ES-I3 (cell line): ENCODE measurements around the gene CYP19A1.

Experiments used
- H3K36me3 ChIP-seq: 2 replicates; pipeline ENCODE4 v1.6.1; 2013; ENCODE audit warnings: mild to moderate bottlenecking, low read length, control low read depth, moderate library complexity; ENCODE audit not compliant: insufficient read depth
- H3K4me1 ChIP-seq: 2 replicates; pipeline ENCODE4 v1.6.1; 2013; ENCODE audit warnings: mild to moderate bottlenecking, control low read depth, low read length; ENCODE audit not compliant: insufficient read depth
- H3K9ac ChIP-seq: 2 replicates; pipeline ENCODE4 v1.6.1; 2013; ENCODE audit warnings: low read depth, mild to moderate bottlenecking, low read length, moderate library complexity
- H3K9me3 ChIP-seq: 2 replicates; pipeline ENCODE4 v1.6.1; 2013; ENCODE audit warnings: mild to moderate bottlenecking, low read length, moderate library complexity; ENCODE audit not compliant: control insufficient read depth, insufficient read depth

The CYP19A1 gene

GRCh38 chr15:51227940-51228732, 110.3 kb downstream of the CYP19A1 start:
- Histone ChIP-seq H3K9me3 (no peaks in the 10 kb centered on the region), H3K36me3 (no peaks in the 10 kb centered on the region), H3K9ac (no peak overlapping the region), H3K4me1 (peaks cover 18% of the 10 kb centered on the region)

GRCh38 chr15:51226576-51227210, 111.7 kb downstream of the CYP19A1 start:
- Histone ChIP-seq H3K36me3 (no peaks in the 10 kb centered on the region), H3K4me1 (peaks cover 18% of the 10 kb centered on the region)

GRCh38 chr15:51224428-51224827, 114.0 kb downstream of the CYP19A1 start:
- Histone ChIP-seq H3K9ac (no peak overlapping the region), H3K9me3 (no peaks in the 10 kb centered on the region), H3K36me3 (no peaks in the 10 kb centered on the region), H3K4me1 (peaks cover 18% of the 10 kb centered on the region)

More at GRCh38 chr15:51226576-51227210, 111.7 kb downstream of the CYP19A1 start:
- H3K9me3 ChIP-seq = no peaks in the 10 kb centered on the region
- H3K9ac ChIP-seq = no peak overlapping the region

DNA sequence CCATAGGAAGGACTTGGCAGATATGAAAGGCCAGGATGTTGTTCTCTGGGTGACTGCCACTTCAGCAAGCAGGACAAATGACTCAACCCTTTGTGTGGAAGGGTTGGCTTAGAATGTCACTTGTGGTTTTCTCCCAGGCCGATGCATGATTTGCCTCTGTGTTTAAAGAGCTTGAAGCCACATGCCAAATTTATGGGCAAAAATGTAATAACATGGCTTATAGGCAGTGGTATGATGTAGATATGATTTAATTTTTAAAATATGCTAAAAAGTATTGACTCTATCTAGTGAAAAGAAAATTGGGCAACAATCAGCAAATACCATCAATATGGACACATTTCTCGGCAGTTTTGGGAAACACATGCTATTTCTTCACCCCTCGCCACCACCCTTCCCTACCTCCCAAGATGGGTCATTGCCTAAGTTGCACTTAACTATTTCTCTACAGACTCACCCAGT, 114.6 kb downstream of the CYP19A1 start:
- Histone ChIP-seq H3K9ac (no peak overlapping the region), H3K9me3 (no peaks in the 10 kb centered on the region), H3K4me1 (peaks cover 17% of the 10 kb centered on the region), H3K36me3 (no peaks in the 10 kb centered on the region)

DNA sequence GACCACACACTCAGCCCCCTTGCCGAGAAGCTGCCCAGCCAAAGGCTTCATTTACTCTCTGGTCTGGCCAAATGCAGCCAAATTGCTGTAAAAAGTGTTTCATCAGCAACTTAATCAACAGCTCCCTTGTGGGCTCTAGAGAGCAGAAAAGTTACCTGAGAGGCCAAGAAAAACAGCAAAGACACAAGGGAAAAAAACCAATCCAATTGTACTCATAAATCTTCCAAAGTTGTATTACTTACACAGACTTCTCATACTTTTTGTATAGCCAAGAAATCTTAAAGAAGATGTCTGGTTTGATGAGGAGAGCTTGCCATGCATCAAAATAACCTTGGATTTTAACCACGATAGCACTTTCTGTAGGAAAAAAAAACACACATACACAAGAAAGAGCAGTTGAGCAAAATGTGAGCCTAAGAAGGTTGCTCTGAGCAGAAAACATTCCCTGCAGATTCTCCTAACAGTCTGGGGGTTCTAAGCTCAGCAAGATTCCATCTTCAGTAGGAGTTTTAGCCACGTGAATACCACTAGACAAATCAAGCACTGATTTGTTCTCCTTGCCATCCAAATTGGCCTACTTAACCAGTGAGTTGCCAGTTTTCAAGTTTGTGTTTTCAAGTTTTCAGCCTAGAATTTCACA, 120.0 kb downstream of the CYP19A1 start:
- Histone ChIP-seq H3K4me1 (peaks cover under 1% of the 10 kb centered on the region; the same call in 1 of the 2 replicates), H3K9me3 (no peaks in the 10 kb centered on the region), H3K9ac (no peak overlapping the region), H3K36me3 (no peaks in the 10 kb centered on the region)

DNA sequence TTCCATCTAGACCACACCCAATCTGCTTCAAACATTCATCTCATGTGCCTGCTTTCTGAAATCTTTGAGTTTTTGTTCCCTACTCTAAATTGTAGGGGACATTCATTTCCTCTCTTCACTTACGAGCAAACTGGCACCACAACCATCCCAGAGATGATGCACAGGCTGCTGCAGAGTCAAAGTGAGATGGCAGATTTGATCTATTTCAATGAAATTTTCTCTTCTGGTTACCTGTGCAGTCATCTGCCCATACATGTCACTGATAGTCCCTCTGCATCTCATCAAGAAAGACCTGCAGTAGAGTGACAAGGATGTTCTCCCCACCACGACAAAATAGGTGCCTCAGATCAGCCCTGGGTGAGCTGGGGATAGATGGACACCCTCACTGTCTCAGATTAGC, 125.5 kb downstream of the CYP19A1 start:
- no peak overlapping the region for H3K9ac ChIP-seq

DNA sequence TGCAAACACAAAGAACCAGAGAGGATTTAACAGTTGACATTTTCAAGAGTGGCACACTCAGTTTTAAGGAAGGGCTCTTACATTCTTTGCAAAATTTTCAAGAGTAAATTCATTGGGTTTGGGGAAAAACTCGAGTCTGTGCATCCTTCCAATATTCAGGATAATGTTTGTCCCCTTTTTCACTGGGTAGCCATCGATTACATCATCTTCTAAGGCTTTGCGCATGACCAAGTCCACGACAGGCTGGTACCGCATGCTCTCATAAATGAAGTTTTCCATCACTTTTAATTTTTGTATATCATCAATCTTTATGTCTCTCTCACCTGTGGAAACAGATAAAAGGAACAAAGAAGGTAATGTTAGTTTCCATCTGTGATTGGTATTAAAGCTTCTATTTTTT, 126.2 kb downstream of the CYP19A1 start:
- Histone ChIP-seq H3K36me3 (no peaks in the 10 kb centered on the region), H3K9ac (no peak overlapping the region), H3K9me3 (no peaks in the 10 kb centered on the region), H3K4me1 (no peaks in the 10 kb centered on the region)

More for the DNA sequence above, 125.5 kb downstream of the CYP19A1 start:
- no peaks in the 10 kb centered on the region for H3K36me3 ChIP-seq
- H3K9me3 ChIP-seq = no peaks in the 10 kb centered on the region
- H3K4me1 ChIP-seq = no peaks in the 10 kb centered on the region

- Histone ChIP-seq H3K9me3 (no peaks in the 10 kb centered on the region), H3K9ac (no peak overlapping the region), H3K4me1 (no peaks in the 10 kb centered on the region), H3K36me3 (no peaks in the 10 kb centered on the region)
Observed at GRCh38 chr15:51205050-51205975, 133.1 kb downstream of the CYP19A1 start.

DNA sequence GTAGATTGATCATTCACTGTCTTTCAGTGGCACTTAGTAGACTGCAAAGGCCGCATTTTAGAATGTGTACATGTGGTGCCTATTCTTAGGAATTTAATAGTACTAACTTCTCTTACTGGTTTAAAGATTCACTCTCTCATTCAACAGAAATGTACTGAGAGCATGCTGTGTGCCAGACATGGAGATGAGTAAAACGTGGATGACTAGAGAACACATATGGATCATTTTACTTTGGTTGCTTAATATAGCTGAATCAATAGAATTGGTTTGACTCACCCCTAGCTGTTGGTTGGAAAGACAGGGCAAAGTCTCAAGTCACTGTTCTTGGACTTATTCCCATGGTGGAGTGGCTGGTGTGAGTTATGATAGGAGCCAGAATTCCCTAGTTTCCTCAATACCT, 134.6 kb downstream of the CYP19A1 start:
- Histone ChIP-seq H3K4me1 (no peaks in the 10 kb centered on the region), H3K9me3 (no peaks in the 10 kb centered on the region), H3K9ac (no peak overlapping the region), H3K36me3 (no peaks in the 10 kb centered on the region)

DNA sequence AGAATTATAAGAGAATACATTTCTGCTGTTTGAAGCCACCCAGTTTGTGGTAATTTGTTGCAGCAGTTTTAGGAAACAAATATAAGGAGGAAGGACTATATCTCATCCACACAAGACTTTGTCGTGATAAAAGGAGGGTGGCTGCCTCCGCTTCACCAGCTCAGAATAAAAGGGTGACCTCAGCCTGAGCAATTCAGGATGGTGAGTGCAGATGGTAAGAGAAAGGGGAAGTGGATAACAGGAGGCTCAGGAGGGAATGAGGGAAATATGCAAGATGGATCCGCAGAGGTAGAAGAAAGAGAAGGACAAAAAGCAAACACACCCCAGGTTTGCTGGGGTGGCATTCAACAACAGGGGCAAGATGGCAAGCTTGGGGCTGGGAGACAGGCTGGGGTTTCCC, 135.6 kb downstream of the CYP19A1 start:
- H3K9me3 ChIP-seq = no peaks in the 10 kb centered on the region
- no peak overlapping the region for H3K9ac ChIP-seq
- H3K4me1 ChIP-seq = no peaks in the 10 kb centered on the region
- no peaks in the 10 kb centered on the region for H3K36me3 ChIP-seq

GRCh38 chr15:51201581-51201980, 136.8 kb downstream of the CYP19A1 start:
- Histone ChIP-seq H3K36me3 (no peaks in the 10 kb centered on the region), H3K4me1 (no peaks in the 10 kb centered on the region), H3K9me3 (no peaks in the 10 kb centered on the region), H3K9ac (no peak overlapping the region)

DNA sequence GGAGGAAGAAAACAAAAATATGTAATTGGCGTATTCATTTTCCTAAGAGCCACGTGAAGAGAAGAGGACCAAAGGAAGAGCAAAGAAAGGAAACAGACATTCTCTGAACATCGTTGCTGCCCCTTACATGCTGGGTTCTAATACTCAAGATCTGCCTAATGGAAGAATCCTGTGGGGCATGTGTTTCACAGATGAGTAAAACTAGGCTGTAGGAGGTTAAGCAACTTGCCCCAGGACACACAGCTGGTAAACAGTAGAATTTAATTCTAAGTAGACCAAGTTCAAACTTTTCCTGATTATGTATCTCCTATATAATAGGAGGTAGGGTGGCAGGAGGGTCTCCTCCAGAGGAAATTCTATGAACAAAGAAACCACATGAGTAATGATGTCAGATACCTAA, 137.6 kb downstream of the CYP19A1 start:
- H3K36me3 ChIP-seq = no peaks in the 10 kb centered on the region
- no peaks in the 10 kb centered on the region for H3K4me1 ChIP-seq
- no peaks in the 10 kb centered on the region for H3K9me3 ChIP-seq
- no peak overlapping the region for H3K9ac ChIP-seq

- H3K9ac ChIP-seq = no peak overlapping the region
- no peaks in the 10 kb centered on the region for H3K4me1 ChIP-seq
- no peaks in the 10 kb centered on the region for H3K36me3 ChIP-seq
- no peaks in the 10 kb centered on the region for H3K9me3 ChIP-seq
Observed at GRCh38 chr15:51199541-51199940, 138.9 kb downstream of the CYP19A1 start.

DNA sequence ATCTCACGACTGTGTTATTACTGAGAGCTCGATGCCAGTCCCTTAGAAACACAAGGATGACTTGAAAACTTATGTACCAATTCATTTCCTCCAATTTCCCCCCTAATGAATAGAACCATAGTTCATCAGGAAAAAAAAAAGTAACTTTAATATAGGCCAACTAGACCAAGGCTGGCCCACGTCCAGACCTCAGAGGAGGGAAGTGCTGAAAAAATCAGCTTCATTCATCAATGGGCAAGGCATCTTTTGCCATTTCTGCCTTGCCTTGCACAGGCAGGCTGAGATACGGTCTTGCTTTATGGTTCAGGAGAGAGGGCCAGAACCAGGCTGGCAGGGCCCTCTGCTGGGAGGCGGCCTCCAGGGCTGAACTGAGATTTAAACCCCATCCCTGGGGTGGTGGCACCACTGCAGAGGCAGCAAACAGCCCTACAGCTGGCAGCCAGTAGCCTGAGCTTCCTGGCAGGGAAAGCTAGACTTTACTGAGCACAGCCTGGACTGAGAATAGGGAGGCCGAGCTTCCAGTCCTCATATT, 139.6 kb downstream of the CYP19A1 start:
- no peaks in the 10 kb centered on the region for H3K36me3 ChIP-seq
- H3K9me3 ChIP-seq = no peaks in the 10 kb centered on the region
- no peak overlapping the region for H3K9ac ChIP-seq
- no peaks in the 10 kb centered on the region for H3K4me1 ChIP-seq
